ENCODE results near the gene DENND1B.

DENND1B gene

GRCh38 chr1:197685785-197686184 is 89.5 kb downstream of the DENND1B start:
- no peak for DNase-seq (ENCODE audit: low read depth)

- no peak for DNase-seq (ENCODE audit: low read depth)
Observed at GRCh38 chr1:197683895-197684553, 91.3 kb downstream of the DENND1B start.

DNA sequence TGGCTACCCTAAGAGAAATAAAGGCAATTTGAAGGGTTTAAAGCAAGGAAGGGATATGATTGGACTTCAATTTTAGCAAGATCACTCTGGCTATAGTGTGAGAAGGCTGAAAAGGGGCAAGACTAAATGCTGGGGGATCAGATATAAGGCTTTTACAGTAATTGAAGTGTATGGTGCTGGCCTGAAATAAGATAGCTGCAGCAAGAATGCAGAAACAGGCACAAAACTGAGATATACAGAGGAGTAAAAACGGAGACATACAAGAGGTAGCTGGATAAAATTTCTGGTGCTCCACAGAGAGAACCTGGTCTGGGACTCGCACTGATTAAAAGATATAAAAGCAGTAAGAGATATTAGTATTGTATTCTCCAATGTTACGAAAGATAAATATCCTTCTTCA is 92.0 kb downstream of the DENND1B start:
- no peak for DNase-seq (ENCODE audit: low read depth)

GRCh38 chr1:197680311-197680710 is 95.0 kb downstream of the DENND1B start:
- no peak for DNase-seq (ENCODE audit: low read depth)

DNA sequence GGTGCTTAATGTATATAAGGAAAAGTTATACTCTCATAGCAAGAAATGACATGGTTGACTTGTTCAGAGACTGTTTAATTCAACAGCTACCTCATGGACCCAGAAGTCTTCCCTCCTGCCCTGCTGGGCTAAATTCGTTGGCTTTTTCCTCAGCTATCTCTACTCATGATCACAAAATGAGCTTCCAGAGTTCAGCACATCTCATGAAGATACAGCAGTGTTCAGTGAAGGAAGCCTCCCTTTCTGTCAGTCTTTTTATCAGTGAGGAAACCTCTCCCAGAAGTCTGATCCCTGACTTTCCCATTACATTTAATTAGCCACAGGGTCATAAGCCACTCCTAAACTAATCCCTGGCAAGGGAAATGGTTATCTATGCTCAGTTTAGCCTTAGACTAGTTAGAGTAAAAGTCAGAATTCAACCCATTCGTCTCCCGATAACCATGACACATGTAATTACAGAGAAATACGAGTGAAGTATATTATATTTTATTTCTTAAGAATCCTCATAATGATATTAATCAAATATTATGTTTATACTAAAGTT is 97.5 kb downstream of the DENND1B start:
- DNase-seq (ENCODE audit: low read depth): no peak

- DNase-seq (ENCODE audit: low read depth): no peak
Observed at GRCh38 chr1:197677313-197677712, 98.0 kb downstream of the DENND1B start.

- no peak for DNase-seq (ENCODE audit: low read depth)
Observed at GRCh38 chr1:197675583-197676208, 99.6 kb downstream of the DENND1B start.

- DNase-seq (ENCODE audit: low read depth): no peak
Observed at GRCh38 chr1:197674286-197674685, 101.0 kb downstream of the DENND1B start.

DNA sequence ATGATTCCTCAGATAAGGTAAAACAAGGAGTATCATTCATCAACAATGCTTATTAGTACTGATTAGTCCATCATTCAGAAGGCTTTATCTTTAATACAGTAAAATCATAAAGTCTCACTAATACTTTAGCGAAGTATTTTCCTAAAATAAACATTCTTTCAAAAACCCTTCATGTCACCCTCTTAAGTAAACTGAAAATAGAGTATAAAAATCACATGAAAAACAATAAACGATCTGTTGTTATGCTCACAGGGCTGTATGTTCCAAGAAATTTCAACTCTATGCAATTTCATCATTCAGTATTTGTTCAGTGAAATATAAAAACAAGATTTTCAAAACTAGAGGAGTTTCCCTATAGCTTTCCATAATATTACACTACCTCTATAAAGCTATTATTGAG is 102.0 kb downstream of the DENND1B start:
- DNase-seq (ENCODE audit: low read depth): no peak

GRCh38 chr1:197672347-197672746 is 102.9 kb downstream of the DENND1B start:
- DNase-seq (ENCODE audit: low read depth): no peak

DNA sequence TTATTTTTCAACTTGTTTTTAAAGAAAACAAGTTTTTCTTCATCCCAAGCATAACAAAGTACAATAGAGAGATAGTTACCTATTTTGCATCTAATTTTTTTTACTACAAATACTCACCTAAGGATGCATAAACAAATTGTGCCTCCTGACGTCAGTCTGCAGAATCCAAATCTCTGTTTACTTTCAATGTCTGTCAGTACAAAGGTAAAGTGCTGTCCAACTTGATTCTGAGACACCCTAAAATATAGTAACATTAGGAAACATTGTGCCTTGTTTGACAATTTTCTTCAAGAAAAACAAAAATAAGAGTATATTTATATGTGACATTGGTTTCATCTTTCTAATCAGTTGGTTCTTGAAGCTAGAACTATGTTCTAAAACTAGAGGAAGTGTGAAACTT is 103.4 kb downstream of the DENND1B start:
- no peak for DNase-seq (ENCODE audit: low read depth)

DNA sequence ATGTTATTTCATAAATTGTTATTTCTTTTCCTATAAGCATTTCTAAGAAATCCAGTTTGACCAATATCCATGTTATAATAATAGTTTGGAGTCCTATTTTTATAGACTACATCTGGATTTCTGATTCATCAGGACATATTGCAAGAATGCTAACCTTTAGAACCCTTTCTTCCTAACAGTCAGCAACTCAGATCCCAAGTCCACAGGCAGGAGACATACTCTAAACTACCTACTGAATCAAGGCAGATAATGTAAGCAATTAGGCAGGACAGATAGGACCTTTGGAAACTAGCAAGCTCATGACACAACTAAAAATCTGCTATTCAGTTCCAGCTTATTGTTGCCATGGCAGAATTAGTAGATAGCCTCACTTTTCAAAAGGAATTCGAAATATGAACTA is 104.1 kb downstream of the DENND1B start:
- DNase-seq (ENCODE audit: low read depth): no peak

GRCh38 chr1:197666769-197667285 is 108.5 kb downstream of the DENND1B start:
- no peak for DNase-seq (ENCODE audit: low read depth)

GRCh38 chr1:197664391-197664790 is 110.9 kb downstream of the DENND1B start:
- DNase-seq (ENCODE audit: low read depth): no peak

- no peak for DNase-seq (ENCODE audit: low read depth)
Observed at GRCh38 chr1:197663162-197663953, 111.9 kb downstream of the DENND1B start.

DNA sequence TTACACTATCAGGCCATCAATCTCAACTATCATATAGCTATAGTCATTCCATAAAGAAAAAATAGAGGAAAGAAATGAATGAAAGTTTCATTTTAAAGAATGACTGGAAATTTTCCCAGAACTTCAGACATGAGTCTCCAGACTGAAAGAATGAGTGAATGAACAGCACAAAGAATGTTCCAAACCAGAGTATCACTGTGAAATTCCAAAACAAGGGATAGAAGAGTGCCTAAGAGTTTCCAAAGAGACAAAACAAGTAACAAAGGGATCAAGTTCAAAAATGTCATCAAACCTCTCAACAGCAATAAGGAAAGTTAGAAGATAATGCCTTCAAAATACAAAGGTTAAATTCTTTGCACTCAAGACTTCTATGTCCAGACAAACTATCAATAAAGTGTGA is 114.9 kb downstream of the DENND1B start:
- DNase-seq (ENCODE audit: low read depth): no peak

GRCh38 chr1:197659171-197659570 is 116.1 kb downstream of the DENND1B start:
- DNase-seq (ENCODE audit: low read depth): no peak

- DNase-seq (ENCODE audit: low read depth): no peak
Observed at GRCh38 chr1:197649188-197649587, 126.1 kb downstream of the DENND1B start.

- no peak for DNase-seq (ENCODE audit: low read depth)
Observed at GRCh38 chr1:197638316-197638715, 137.0 kb downstream of the DENND1B start.

- no peak for DNase-seq (ENCODE audit: low read depth)
Observed at GRCh38 chr1:197637406-197637805, 137.9 kb downstream of the DENND1B start.

GRCh38 chr1:197633447-197634078 is 141.7 kb downstream of the DENND1B start:
- no peak for DNase-seq (ENCODE audit: low read depth)

GRCh38 chr1:197632651-197633050 is 142.6 kb downstream of the DENND1B start:
- no peak for DNase-seq (ENCODE audit: low read depth)

Measured in HS-27A (cell line).